GM10248 (cell line): ENCODE measurements around the gene AGBL3.

Experiments
- CTCF ChIA-PET: fragments of 300-600 bp; sonication (Branson Sonifier 250); formaldehyde crosslinking; extraction: SDS; loops from one replicate; lab custom pipeline; 2021; ENCODE audit warnings: antibody characterized with exemption; lab: Yijun Ruan, JAX
- POLR2A ChIA-PET: fragments of 350-650 bp; sonication (Branson Sonifier 250); formaldehyde crosslinking; extraction: SDS; loops from one replicate; lab custom pipeline; 2020; ENCODE audit warnings: antibody characterized with exemption; lab: Yijun Ruan, JAX
- DNase-seq: peaks from one replicate; pipeline ENCODE4 v3.0.0; 2012; ENCODE audit errors: extremely low spot score
- TF ChIP-seq, protein P1 (sequence below): IDR thresholded peaks from 2 replicates; pipeline ENCODE4 v1.5.1; 2012; ENCODE audit warnings: mild to moderate bottlenecking, low read depth; ENCODE audit errors: extremely low read depth, missing control alignments, control extremely low read depth

Gene AGBL3

GRCh38 chr7:135076882-135077281, 90.6 kb downstream of the AGBL3 start:
- ChIA-PET CTCF (interaction anchor here (1.3 to 1.6 kb wide), 3 partner anchors 9 to 58 kb away, joined by 3 to 4 read pairs (median 3); no protein-coding TSS in a partner anchor), POLR2A (no interaction called here)
- DNase-seq: no peak
- TF ChIP-seq, protein P1, sequence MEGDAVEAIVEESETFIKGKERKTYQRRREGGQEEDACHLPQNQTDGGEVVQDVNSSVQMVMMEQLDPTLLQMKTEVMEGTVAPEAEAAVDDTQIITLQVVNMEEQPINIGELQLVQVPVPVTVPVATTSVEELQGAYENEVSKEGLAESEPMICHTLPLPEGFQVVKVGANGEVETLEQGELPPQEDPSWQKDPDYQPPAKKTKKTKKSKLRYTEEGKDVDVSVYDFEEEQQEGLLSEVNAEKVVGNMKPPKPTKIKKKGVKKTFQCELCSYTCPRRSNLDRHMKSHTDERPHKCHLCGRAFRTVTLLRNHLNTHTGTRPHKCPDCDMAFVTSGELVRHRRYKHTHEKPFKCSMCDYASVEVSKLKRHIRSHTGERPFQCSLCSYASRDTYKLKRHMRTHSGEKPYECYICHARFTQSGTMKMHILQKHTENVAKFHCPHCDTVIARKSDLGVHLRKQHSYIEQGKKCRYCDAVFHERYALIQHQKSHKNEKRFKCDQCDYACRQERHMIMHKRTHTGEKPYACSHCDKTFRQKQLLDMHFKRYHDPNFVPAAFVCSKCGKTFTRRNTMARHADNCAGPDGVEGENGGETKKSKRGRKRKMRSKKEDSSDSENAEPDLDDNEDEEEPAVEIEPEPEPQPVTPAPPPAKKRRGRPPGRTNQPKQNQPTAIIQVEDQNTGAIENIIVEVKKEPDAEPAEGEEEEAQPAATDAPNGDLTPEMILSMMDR: no peak

DNA sequence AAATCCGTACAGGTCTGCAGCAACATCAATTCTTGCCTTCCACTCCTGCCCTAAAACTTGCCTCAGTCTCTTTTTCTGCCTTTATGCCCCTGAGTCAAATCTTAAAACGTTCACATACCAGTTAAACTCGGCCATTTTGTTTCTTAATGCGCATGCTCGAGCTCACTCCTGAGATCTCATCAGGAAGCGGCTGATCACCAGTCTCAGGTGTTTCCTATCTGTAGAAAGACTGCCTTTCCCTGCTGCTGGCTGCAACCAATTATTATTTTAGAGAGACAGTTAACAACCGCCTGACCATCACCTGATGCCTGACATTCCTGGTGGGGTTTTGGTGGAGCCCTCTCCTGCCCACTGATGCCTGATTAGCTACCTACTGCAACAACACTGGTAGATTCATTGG, 91.3 kb downstream of the AGBL3 start:
- DNase-seq: no peak
- ChIA-PET POLR2A (no interaction called here), CTCF (interaction anchor here (0.8 to 1.3 kb wide), 3 partner anchors 12 to 59 kb away, joined by 3 read pairs; no protein-coding TSS in a partner anchor)
- TF ChIP-seq, protein P1: no peak

DNA sequence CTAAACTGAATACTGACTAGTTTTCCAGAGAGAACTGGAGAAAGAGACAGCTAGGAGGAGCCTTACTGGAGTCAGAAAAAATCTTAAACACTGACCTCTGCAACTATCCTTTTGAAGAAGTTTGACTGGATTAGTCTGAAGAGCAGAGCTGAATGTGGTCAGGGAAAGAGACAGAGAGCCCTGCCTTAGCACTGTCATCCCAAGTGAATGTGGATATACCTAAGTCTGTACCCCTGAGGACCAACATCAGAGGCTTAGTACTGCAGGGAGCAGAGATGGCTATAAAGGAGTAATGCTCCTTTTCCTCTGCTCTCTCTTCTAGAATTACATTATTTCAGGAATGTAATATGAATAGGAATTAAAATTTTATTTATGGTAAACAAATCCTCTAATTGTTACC, 91.7 kb downstream of the AGBL3 start:
- POLR2A ChIA-PET: no interaction called here
- TF ChIP-seq, protein P1: no peak
- CTCF ChIA-PET: interaction anchor here (0.8 to 1.3 kb wide), 3 partner anchors 12 to 59 kb away, joined by 3 read pairs; no protein-coding TSS in a partner anchor
- DNase-seq: no peak

GRCh38 chr7:135079068-135079467, 92.8 kb downstream of the AGBL3 start:
- CTCF ChIA-PET: interaction anchor here (1.1 kb wide), 1 partner anchor 99 kb away, joined by 3 read pairs; no protein-coding TSS in a partner anchor
- DNase-seq: no peak
- TF ChIP-seq, protein P1: no peak
- POLR2A ChIA-PET: no interaction called here

DNA sequence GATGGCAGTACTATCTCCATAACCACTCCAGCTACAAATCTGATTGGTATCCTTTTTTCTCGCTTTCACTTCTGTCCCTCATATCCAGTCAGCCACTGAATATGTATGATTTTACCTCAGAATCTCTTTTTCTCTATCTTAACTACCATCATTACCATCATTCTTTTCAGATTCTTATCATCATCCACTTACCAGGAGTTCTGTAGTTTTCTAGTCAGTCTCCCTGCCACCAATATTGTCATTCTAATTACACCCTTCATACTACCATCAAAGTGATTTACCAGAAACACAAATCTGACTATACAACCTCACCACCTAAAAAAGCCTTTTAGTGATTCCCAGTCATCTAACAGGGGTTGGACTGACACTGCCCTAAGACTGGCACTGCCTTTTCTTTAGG, 96.7 kb downstream of the AGBL3 start:
- no peak for DNase-seq
- ChIA-PET CTCF (no interaction called here), POLR2A (no interaction called here)
- TF ChIP-seq, protein P1: no peak

GRCh38 chr7:135088566-135088965, 102.3 kb downstream of the AGBL3 start:
- POLR2A ChIA-PET: no interaction called here
- TF ChIP-seq, protein P1: no peak
- CTCF ChIA-PET: no interaction called here
- no peak for DNase-seq

GRCh38 chr7:135091717-135092116, 105.4 kb downstream of the AGBL3 start:
- ChIA-PET CTCF (interaction anchor here (1.0 kb wide), 1 partner anchor 18 kb away, joined by 3 read pairs; no protein-coding TSS in a partner anchor), POLR2A (no interaction called here)
- TF ChIP-seq, protein P1: no peak
- no peak for DNase-seq
